ENCODE results near the gene CACNG4.

Gene CACNG4

DNA sequence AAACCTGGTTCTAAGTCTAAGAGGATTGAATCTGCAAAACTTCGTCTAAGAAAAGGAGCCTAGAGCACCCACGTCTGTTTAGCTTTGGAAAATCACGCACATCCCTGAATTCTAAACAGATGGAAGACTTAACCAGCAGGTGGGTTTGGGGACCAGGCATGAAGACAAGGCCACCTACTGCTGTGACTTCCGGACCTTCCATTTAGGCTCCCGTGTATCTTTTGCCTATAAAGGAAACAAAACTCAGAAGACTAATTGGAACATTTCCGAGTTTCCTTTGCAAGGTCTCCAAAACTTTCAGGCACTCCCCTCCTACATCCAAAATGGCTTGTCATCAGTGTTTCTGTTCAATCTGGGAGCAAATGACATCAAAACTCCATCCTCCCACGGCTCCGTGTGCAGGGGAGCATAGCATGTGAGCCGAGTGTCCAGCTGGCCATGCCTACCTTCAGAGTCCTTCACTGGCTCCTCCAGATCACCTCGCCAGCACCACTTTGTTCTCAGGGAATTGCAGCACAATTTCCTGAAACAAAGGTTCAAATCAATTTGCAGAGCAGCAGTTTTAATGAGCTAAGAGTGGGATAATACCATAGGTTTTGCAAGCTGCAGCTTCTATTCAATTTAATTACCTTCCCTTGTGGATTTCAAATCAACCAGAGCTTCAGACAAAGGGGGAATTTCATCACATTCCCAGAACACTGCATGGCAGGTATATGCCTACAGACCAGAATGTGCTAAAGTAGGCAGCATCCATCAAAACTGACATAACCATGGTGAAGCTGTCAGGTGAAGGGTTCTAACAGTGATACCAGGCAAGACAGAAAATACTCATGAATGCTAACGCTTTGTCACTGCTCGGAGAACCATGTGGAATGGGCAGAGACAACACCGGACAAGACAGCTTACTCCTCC, 103.3 kb downstream of the CACNG4 start:
- Histone ChIP-seq H3K4me3 (ENCODE audit: insufficient read depth, low read depth, low read length, poor library complexity, severe bottlenecking) (no peak overlapping the region), H3K36me3 (ENCODE audit: control insufficient read depth, insufficient read depth, low read length) (no peaks in the 10 kb centered on the region), H3K27ac (ENCODE audit: insufficient read depth, low read length, poor library complexity, severe bottlenecking) (no peak overlapping the region), H3K9me3 (ENCODE audit: control insufficient read depth, low read length) (no peaks in the 10 kb centered on the region), H3K27me3 (replicated peaks; ENCODE audit: control insufficient read depth, insufficient read depth, low read length, poor library complexity, severe bottlenecking) (no peaks in the 10 kb centered on the region), H3K4me1 (ENCODE audit: control insufficient read depth, insufficient read depth, low read length, poor library complexity, severe bottlenecking) (no peaks in the 10 kb centered on the region)
- no peak for DNase-seq

DNA sequence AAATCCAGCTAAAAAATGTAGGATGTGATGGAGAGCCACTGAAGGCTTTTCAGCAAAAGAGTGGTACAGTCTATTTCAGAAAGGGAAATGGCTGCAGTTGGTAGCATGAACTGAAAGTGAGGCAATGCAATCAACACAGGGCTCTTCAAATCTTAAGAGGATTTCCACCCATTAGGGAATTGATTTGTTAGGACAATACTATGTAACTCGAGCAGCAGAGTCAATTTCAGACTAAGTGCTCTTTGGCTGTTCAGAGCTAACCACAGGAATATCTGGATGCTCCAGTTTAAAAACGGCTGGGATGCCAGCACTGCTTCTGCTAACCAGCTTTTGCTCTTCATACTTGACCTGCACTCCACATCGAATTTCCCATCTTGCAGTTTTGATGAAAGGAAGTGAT, 104.5 kb downstream of the CACNG4 start:
- no peaks in the 10 kb centered on the region for H3K9me3 ChIP-seq (ENCODE audit: control insufficient read depth, low read length)
- no peaks in the 10 kb centered on the region for H3K36me3 ChIP-seq (ENCODE audit: control insufficient read depth, insufficient read depth, low read length)
- no peaks in the 10 kb centered on the region for H3K4me1 ChIP-seq (ENCODE audit: control insufficient read depth, insufficient read depth, low read length, poor library complexity, severe bottlenecking)
- H3K4me3 ChIP-seq (ENCODE audit: insufficient read depth, low read depth, low read length, poor library complexity, severe bottlenecking) = no peak overlapping the region
- H3K27ac ChIP-seq (ENCODE audit: insufficient read depth, low read length, poor library complexity, severe bottlenecking) = no peak overlapping the region
- H3K27me3 ChIP-seq (replicated peaks; ENCODE audit: control insufficient read depth, insufficient read depth, low read length, poor library complexity, severe bottlenecking) = no peaks in the 10 kb centered on the region
- DNase-seq = no peak

DNA sequence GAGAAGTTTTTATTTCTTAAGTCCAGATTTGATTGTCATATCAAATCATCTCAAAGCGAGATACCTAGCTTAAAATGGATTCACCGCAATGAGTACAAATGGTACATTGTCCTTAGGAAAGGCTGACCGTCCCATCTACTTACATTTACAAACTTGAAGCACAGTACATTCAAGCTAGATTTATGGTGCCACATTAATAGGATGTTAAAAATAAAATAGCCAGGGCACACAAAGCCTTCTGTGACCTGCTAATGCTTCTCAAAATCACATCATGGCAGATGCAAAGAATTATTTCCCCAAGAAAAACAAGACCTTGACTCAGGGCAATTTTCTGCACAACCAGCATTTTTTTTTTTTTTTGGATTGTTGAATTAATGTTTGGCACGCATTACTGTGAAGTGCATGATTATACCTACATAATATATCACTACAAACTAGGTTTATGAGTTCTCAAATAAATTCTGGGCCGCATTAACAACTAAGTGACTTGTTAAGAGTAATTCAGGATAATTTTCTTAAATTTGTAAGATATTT, 105.2 kb downstream of the CACNG4 start:
- Histone ChIP-seq H3K36me3 (ENCODE audit: control insufficient read depth, insufficient read depth, low read length) (no peaks in the 10 kb centered on the region), H3K4me3 (ENCODE audit: insufficient read depth, low read depth, low read length, poor library complexity, severe bottlenecking) (no peak overlapping the region), H3K27me3 (replicated peaks; ENCODE audit: control insufficient read depth, insufficient read depth, low read length, poor library complexity, severe bottlenecking) (no peaks in the 10 kb centered on the region), H3K9me3 (ENCODE audit: control insufficient read depth, low read length) (no peaks in the 10 kb centered on the region), H3K27ac (ENCODE audit: insufficient read depth, low read length, poor library complexity, severe bottlenecking) (no peak overlapping the region), H3K4me1 (ENCODE audit: control insufficient read depth, insufficient read depth, low read length, poor library complexity, severe bottlenecking) (no peaks in the 10 kb centered on the region)
- no peak for DNase-seq

DNA sequence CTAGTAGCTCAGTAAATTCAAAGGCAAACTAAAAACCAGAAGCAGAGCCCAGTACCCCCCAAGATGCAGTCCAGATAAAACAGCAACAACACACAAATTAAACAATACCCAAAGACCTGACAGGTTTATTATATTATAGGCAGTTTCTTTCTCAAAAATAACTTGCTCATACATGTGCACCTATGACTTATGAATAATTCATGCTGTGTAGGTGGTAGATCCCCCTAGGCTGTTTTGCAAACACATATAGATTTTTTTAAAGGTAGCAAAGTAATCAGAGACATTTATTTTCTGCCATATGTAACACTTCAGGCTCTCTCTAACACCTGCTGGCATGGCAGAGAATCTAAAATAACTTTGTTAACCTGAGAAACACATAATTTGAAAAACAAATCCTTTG, 107.1 kb downstream of the CACNG4 start:
- Histone ChIP-seq H3K4me1 (ENCODE audit: control insufficient read depth, insufficient read depth, low read length, poor library complexity, severe bottlenecking) (no peaks in the 10 kb centered on the region), H3K27me3 (replicated peaks; ENCODE audit: control insufficient read depth, insufficient read depth, low read length, poor library complexity, severe bottlenecking) (no peaks in the 10 kb centered on the region), H3K36me3 (ENCODE audit: control insufficient read depth, insufficient read depth, low read length) (peaks cover 3% of the 10 kb centered on the region), H3K9me3 (ENCODE audit: control insufficient read depth, low read length) (no peaks in the 10 kb centered on the region), H3K4me3 (ENCODE audit: insufficient read depth, low read depth, low read length, poor library complexity, severe bottlenecking) (no peak overlapping the region), H3K27ac (ENCODE audit: insufficient read depth, low read length, poor library complexity, severe bottlenecking) (no peak overlapping the region)
- no peak for DNase-seq

DNA sequence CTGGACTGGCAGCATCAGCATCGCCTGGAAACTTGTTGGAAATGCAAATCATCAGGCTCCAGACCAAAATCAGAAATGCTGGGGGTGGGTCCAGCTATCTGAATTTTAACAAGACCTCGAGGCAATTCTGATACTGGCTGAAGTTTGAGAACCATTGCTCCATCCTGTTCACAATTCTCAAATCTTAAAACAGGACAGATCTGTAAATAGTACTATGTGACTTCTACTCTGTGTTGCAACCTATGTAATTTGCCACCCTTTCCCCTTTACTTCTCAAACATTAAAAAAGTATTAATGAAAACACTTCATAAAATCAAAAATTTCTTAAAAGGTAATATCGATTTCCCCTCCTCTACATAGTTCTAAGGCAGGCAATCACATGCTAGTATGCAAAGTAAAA, 108.4 kb downstream of the CACNG4 start:
- no peaks in the 10 kb centered on the region for H3K9me3 ChIP-seq (ENCODE audit: control insufficient read depth, low read length)
- no peak overlapping the region for H3K4me3 ChIP-seq (ENCODE audit: insufficient read depth, low read depth, low read length, poor library complexity, severe bottlenecking)
- no peaks in the 10 kb centered on the region for H3K4me1 ChIP-seq (ENCODE audit: control insufficient read depth, insufficient read depth, low read length, poor library complexity, severe bottlenecking)
- H3K27me3 ChIP-seq (replicated peaks; ENCODE audit: control insufficient read depth, insufficient read depth, low read length, poor library complexity, severe bottlenecking) = no peaks in the 10 kb centered on the region
- peaks cover 6% of the 10 kb centered on the region for H3K36me3 ChIP-seq (ENCODE audit: control insufficient read depth, insufficient read depth, low read length)
- H3K27ac ChIP-seq (ENCODE audit: insufficient read depth, low read length, poor library complexity, severe bottlenecking) = no peak overlapping the region
- no peak for DNase-seq

DNA sequence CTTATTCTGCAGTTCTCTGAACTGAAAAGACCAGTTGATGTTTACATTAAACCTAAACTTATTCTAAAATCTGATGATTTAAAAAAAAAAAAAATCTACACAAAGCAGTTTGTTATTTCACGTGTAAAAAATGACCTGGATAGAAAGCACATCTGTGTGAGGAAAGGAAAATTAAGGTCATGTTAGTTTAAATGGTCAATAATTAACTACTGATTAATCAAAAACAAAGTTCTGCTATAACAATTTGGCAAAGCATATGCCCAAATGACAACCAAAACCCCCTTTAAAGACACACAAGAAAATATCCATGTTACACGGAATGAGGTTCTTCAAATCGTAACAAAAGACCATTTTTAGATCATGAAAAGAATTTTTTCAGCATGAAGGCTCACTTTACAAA, 110.3 kb downstream of the CACNG4 start:
- Histone ChIP-seq H3K27me3 (replicated peaks; ENCODE audit: control insufficient read depth, insufficient read depth, low read length, poor library complexity, severe bottlenecking) (no peaks in the 10 kb centered on the region), H3K27ac (ENCODE audit: insufficient read depth, low read length, poor library complexity, severe bottlenecking) (no peak overlapping the region), H3K9me3 (ENCODE audit: control insufficient read depth, low read length) (no peaks in the 10 kb centered on the region), H3K4me3 (ENCODE audit: insufficient read depth, low read depth, low read length, poor library complexity, severe bottlenecking) (no peak overlapping the region), H3K4me1 (ENCODE audit: control insufficient read depth, insufficient read depth, low read length, poor library complexity, severe bottlenecking) (no peaks in the 10 kb centered on the region), H3K36me3 (ENCODE audit: control insufficient read depth, insufficient read depth, low read length) (peaks cover 6% of the 10 kb centered on the region)
- DNase-seq = no peak

DNA sequence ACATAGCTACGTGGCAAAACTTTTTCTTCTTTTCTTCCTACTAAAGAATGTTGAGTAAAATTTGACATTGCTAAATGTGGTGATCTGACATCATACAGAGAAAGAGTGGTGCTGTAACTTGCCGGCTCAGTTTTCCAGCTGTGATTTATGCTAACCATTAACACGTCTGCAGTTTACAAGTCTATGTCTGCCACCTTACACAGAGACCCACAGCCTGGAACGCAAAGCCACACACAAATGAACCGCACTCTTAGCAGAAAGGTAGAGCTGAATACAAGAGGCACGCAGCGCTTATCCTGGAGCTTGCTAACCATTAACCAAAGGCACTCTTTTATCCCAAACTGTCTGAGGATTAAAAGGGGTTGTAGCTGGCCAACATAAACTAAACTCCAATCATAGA, 111.8 kb downstream of the CACNG4 start:
- Histone ChIP-seq H3K27ac (ENCODE audit: insufficient read depth, low read length, poor library complexity, severe bottlenecking) (no peak overlapping the region), H3K4me3 (ENCODE audit: insufficient read depth, low read depth, low read length, poor library complexity, severe bottlenecking) (no peak overlapping the region), H3K4me1 (ENCODE audit: control insufficient read depth, insufficient read depth, low read length, poor library complexity, severe bottlenecking) (no peaks in the 10 kb centered on the region), H3K9me3 (ENCODE audit: control insufficient read depth, low read length) (no peaks in the 10 kb centered on the region), H3K27me3 (replicated peaks; ENCODE audit: control insufficient read depth, insufficient read depth, low read length, poor library complexity, severe bottlenecking) (no peaks in the 10 kb centered on the region), H3K36me3 (ENCODE audit: control insufficient read depth, insufficient read depth, low read length) (peaks cover 6% of the 10 kb centered on the region)
- DNase-seq = no peak

DNA sequence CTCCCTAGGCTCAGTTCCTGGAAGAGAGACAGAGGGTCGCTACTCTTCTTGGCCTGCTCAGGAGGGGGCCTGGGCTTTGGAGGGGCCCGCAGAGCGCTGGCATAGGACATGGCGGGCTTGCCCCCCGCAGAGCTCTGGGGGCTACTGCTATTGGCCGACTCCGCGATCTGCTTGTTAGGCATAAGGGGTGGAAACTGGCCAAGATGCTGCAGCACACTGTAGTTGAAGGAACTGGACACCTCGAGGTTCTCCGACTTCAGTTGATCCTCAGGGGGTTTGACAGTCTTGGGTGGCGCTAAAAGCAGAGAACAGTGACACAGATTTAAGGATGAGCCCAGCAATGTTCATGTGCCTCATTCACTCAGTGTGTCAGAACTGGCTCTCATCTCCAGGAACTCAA, 113.8 kb downstream of the CACNG4 start:
- Histone ChIP-seq H3K27ac (ENCODE audit: insufficient read depth, low read length, poor library complexity, severe bottlenecking) (no peak overlapping the region), H3K4me1 (ENCODE audit: control insufficient read depth, insufficient read depth, low read length, poor library complexity, severe bottlenecking) (peaks cover 15% of the 10 kb centered on the region), H3K9me3 (ENCODE audit: control insufficient read depth, low read length) (no peaks in the 10 kb centered on the region), H3K36me3 (ENCODE audit: control insufficient read depth, insufficient read depth, low read length) (peaks cover 6% of the 10 kb centered on the region), H3K27me3 (replicated peaks; ENCODE audit: control insufficient read depth, insufficient read depth, low read length, poor library complexity, severe bottlenecking) (no peaks in the 10 kb centered on the region), H3K4me3 (ENCODE audit: insufficient read depth, low read depth, low read length, poor library complexity, severe bottlenecking) (no peak overlapping the region)
- no peak for DNase-seq

DNA sequence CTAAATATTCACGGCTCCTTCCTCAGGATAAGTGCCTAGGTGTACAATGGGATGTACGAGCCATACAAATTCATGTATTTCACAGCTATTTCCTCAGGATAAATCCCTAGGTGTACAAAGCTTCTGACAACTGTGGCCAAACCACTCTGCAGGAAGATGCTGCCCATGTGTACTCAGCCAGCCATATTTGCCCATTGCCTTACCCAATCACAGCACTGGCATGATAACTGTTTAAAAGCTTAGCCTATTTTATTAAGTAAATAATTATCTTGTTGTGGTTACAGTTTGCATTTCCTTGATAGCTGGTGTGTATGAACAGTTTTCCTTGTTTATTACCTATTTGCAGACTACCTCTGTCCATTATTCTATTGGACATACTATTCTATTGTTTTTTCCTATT, 115.0 kb downstream of the CACNG4 start:
- Histone ChIP-seq H3K27me3 (replicated peaks; ENCODE audit: control insufficient read depth, insufficient read depth, low read length, poor library complexity, severe bottlenecking) (no peaks in the 10 kb centered on the region), H3K9me3 (ENCODE audit: control insufficient read depth, low read length) (no peaks in the 10 kb centered on the region), H3K4me3 (ENCODE audit: insufficient read depth, low read depth, low read length, poor library complexity, severe bottlenecking) (no peak overlapping the region), H3K27ac (ENCODE audit: insufficient read depth, low read length, poor library complexity, severe bottlenecking) (no peak overlapping the region), H3K36me3 (ENCODE audit: control insufficient read depth, insufficient read depth, low read length) (peaks cover 9% of the 10 kb centered on the region), H3K4me1 (ENCODE audit: control insufficient read depth, insufficient read depth, low read length, poor library complexity, severe bottlenecking) (peaks cover 15% of the 10 kb centered on the region)
- DNase-seq = no peak

DNA sequence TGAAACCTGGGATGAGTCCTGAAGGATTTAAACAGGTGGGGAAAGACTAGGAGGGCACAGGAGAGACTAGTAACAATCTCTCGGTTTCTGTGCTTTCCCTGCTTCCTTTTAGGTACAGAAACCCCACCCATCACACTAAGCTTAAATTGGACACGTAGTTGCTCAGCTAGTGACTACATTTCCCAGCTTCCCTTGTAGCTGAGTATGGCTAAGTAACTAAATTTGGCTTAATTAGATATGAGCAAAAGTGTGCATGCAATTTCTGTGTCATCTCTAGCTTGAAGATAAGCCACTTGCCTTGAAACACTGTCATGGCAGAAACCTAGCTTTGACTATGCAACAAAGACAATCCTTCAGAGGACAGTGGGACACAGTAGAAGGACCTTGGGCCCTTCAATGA, 116.3 kb downstream of the CACNG4 start:
- Histone ChIP-seq H3K4me3 (ENCODE audit: insufficient read depth, low read depth, low read length, poor library complexity, severe bottlenecking) (no peak overlapping the region), H3K27me3 (replicated peaks; ENCODE audit: control insufficient read depth, insufficient read depth, low read length, poor library complexity, severe bottlenecking) (no peaks in the 10 kb centered on the region), H3K9me3 (ENCODE audit: control insufficient read depth, low read length) (no peaks in the 10 kb centered on the region), H3K4me1 (ENCODE audit: control insufficient read depth, insufficient read depth, low read length, poor library complexity, severe bottlenecking) (peaks cover 15% of the 10 kb centered on the region), H3K36me3 (ENCODE audit: control insufficient read depth, insufficient read depth, low read length) (peaks cover 9% of the 10 kb centered on the region), H3K27ac (ENCODE audit: insufficient read depth, low read length, poor library complexity, severe bottlenecking) (no peak overlapping the region)
- DNase-seq = no peak
